Measurements from ENCODE around the gene POMT1.

DNA sequence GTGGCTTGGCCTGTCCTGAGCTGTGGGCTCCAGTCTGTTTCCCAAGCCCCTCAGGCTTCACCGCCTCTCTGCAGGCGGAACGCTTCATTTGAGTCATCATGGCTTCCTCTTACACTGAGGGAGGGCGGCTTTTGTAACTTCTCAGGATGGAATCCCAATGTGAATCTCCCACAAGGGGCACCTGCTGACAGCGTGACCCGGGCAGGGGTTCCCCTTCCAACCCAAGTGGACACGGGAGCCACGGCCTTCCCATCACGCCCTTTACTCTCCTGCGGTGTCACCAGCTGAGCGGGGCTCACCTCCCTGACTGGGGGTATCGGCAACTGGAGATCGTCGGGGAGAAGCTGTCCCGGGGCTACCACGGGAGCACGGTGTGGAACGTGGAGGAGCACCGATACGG is 15.8 kb downstream of the POMT1 start:
- TF ChIP-seq POLR2A (IDR thresholded peaks at IDR 0.05) = no peak
- TF ChIP-seq, protein P1, sequence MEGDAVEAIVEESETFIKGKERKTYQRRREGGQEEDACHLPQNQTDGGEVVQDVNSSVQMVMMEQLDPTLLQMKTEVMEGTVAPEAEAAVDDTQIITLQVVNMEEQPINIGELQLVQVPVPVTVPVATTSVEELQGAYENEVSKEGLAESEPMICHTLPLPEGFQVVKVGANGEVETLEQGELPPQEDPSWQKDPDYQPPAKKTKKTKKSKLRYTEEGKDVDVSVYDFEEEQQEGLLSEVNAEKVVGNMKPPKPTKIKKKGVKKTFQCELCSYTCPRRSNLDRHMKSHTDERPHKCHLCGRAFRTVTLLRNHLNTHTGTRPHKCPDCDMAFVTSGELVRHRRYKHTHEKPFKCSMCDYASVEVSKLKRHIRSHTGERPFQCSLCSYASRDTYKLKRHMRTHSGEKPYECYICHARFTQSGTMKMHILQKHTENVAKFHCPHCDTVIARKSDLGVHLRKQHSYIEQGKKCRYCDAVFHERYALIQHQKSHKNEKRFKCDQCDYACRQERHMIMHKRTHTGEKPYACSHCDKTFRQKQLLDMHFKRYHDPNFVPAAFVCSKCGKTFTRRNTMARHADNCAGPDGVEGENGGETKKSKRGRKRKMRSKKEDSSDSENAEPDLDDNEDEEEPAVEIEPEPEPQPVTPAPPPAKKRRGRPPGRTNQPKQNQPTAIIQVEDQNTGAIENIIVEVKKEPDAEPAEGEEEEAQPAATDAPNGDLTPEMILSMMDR (IDR thresholded peaks at IDR 0.05 in 4 of 5, conservative IDR thresholded peaks at IDR 0.05 in 1 of 5) = no peak
